Psoas muscle (tissue), 8 donors: ENCODE results near the gene NTNG1. TPM values are rescaled to one million over a fixed set of nuclear protein-coding genes. Genes with fewer than 3 reads are reported as not detected.

Experiments
- ATAC-seq, 4 donors: fragments of 200-7000 bp; cut with Tn5 transposase; one replicate each; pipeline ENCODE4 v1.9.1; 2020; ENCODE audit warnings: moderate library complexity in 3 of 4, mild to moderate bottlenecking in 2 of 4
- DNase-seq, 2 donors: peaks; one replicate each; pipeline ENCODE4 v3.0.0-alpha.2; 2020
- H3K27ac ChIP-seq: fragments of 200-600 bp; one replicate; pipeline ENCODE4 v1.8.0; 2022
- H3K27me3 ChIP-seq, 3 donors: fragments of 200-600 bp in 1 of 3; one replicate each; pipeline versions ENCODE4 v1.6.1 to v1.8.0; 2013 to 2022; ENCODE audit warnings: low read length in 2 of 3, mild to moderate bottlenecking in 2 of 3, moderate library complexity in 1 of 3; ENCODE audit not compliant: insufficient read depth in 3 of 3
- H3K36me3 ChIP-seq, 2 donors: fragments of 200-600 bp in 1 of 2; one replicate each; pipeline versions ENCODE4 v1.6.1 to v1.8.0; 2013 to 2022; ENCODE audit warnings: low read depth in 1 of 2, mild to moderate bottlenecking in 1 of 2, moderate library complexity in 1 of 2; ENCODE audit not compliant: insufficient read depth in 1 of 2
- H3K4me1 ChIP-seq: fragments of 200-600 bp; one replicate; pipeline ENCODE4 v1.8.0; 2022
- H3K4me3 ChIP-seq: fragments of 200-600 bp; one replicate; pipeline ENCODE4 v1.8.0; 2022; ENCODE audit warnings: mild to moderate bottlenecking
- H3K9me3 ChIP-seq: fragments of 200-600 bp; one replicate; pipeline ENCODE4 v1.8.0; 2022
- CTCF ChIP-seq: fragments of 200-600 bp; IDR thresholded peaks from one replicate; pipeline ENCODE4 v1.8.0; 2022; ENCODE audit warnings: antibody characterized with exemption
- WGBS, 3 donors: extraction: QIAGEN DNeasy Blood & Tissue Kit; methylation state at CpG; one replicate each; pipeline versions ENCODE4 v1.1.6 to v1.1.7; 2013; 5-methylcytosine and 5-hydroxymethylcytosine counted together
- intact Hi-C, 2 donors: fragments of 100-400 bp; cut with DNase I; formaldehyde crosslinking; loops; one replicate each; pipeline versions ENCODE4 v1.11.0 to v1.14.2; 2022
- polyA plus RNA-seq, 3 donors: library from polyadenylated mRNA; stranded (reverse); fragments of 200-250 nt; gene quantifications; one replicate each; pipeline ENCODE4 v1.2.3, GENCODE V29; 2013
- total RNA-seq, 4 donors: library from RNA; stranded (reverse); fragmentation: NEBNext Ultra II Directional in 2 of 4; extraction: Animal tissue kit (Norgen Biotek cat#: 25700) in 2 of 4; gene quantifications; one replicate each; pipeline versions ENCODE4 v1.2.1 to v1.2.4, GENCODE V29; 2021 to 2023
- donor health status: healthy with polysubstance abuse.
- donor health status: DM: no; HTN: no; CAD: no; lungs with moderate emphysema.
- donor health status: Bipolar disorder and iron deficiency.
- donor health status: healthy.
- donor health status: DM: yes; HTN: yes; CAD: no.
- donor health status: DM: no; HTN: no; CAD: no.
- donor health status: DM: no; HTN: no; CAD: no.
- donor health status: DM: yes; HTN: yes; CAD: no.

Gene NTNG1
- total and polyA plus RNA-seq, 7 donors: 0.01 to 0.34 (median 0.27) TPM; not detected in 4

GRCh38 chr1:107149946-107150345 is 9.1 kb downstream of the NTNG1 start:
- Histone ChIP-seq H3K36me3 (no peaks in the 10 kb centered on the region), H3K4me3 (no peak overlapping the region), H3K27ac (no peak overlapping the region), H3K9me3 (no peaks in the 10 kb centered on the region), H3K27me3 (peaks cover 0 to 31% (median 19%) of the 10 kb centered on the region in 3 donors), H3K4me1 (no peaks in the 10 kb centered on the region)
- no peak for ATAC-seq
- no peak for DNase-seq
- intact Hi-C loops: no loop called here
- WGBS, 3 donors: 38 to 44% (median 41%) methylated on average over 1 of the region's 1 CpG
- TF ChIP-seq CTCF: no peak

GRCh38 chr1:107151295-107151694 is 10.5 kb downstream of the NTNG1 start:
- Histone ChIP-seq H3K9me3 (no peaks in the 10 kb centered on the region), H3K4me1 (no peaks in the 10 kb centered on the region), H3K27me3 (peaks cover 0 to 18% (median 18%) of the 10 kb centered on the region in 3 donors), H3K4me3 (no peak overlapping the region), H3K36me3 (no peaks in the 10 kb centered on the region), H3K27ac (no peak overlapping the region)
- no peak for ATAC-seq
- WGBS, 3 donors: 79 to 88% (median 85%) methylated on average over 3 of the region's 3 CpGs
- no peak for TF ChIP-seq CTCF
- intact Hi-C loops: no loop called here
- DNase-seq: no peak

GRCh38 chr1:107152395-107152794 is 11.6 kb downstream of the NTNG1 start:
- H3K36me3 ChIP-seq: no peaks in the 10 kb centered on the region
- WGBS, 3 donors: 55 to 70% (median 59%) methylated on average over 4 of the region's 4 CpGs
- TF ChIP-seq CTCF: no peak
- peaks cover 0 to 18% (median 7%) of the 10 kb centered on the region in 3 donors for H3K27me3 ChIP-seq
- ATAC-seq (no peak), DNase-seq (no peak)
- H3K4me1 ChIP-seq: no peaks in the 10 kb centered on the region
- intact Hi-C loops: no loop called here
- no peak overlapping the region for H3K27ac ChIP-seq
- no peaks in the 10 kb centered on the region for H3K9me3 ChIP-seq
- no peak overlapping the region for H3K4me3 ChIP-seq

GRCh38 chr1:107153014-107153413 is 12.2 kb downstream of the NTNG1 start:
- H3K27me3 ChIP-seq: peaks cover 0 to 13% (median under 1%) of the 10 kb centered on the region in 3 donors
- no peaks in the 10 kb centered on the region for H3K36me3 ChIP-seq
- H3K4me1 ChIP-seq: no peaks in the 10 kb centered on the region
- intact Hi-C loops: no loop called here
- no peak overlapping the region for H3K27ac ChIP-seq
- H3K4me3 ChIP-seq: no peak overlapping the region
- ATAC-seq (no peak), DNase-seq (no peak)
- TF ChIP-seq CTCF: no peak
- 80 to 88% (median 88%) methylated on average over 2 of the region's 2 CpGs for WGBS, 3 donors
- no peaks in the 10 kb centered on the region for H3K9me3 ChIP-seq

GRCh38 chr1:107158496-107158895 is 17.7 kb downstream of the NTNG1 start:
- no peaks in the 10 kb centered on the region for H3K4me1 ChIP-seq
- no peaks in the 10 kb centered on the region for H3K36me3 ChIP-seq
- DNase-seq (no peak), ATAC-seq (no peak)
- no peaks in the 10 kb centered on the region for H3K27me3 ChIP-seq
- H3K9me3 ChIP-seq: no peaks in the 10 kb centered on the region
- H3K27ac ChIP-seq: no peak overlapping the region
- 76 to 80% (median 77%) methylated on average over 5 of the region's 5 CpGs for WGBS, 3 donors
- intact Hi-C loops: no loop called here
- no peak for TF ChIP-seq CTCF
- no peak overlapping the region for H3K4me3 ChIP-seq
